HCT116 (cell line): ENCODE results near the gene SEMA6A. TPM values are rescaled to one million over a fixed set of nuclear protein-coding genes. Genes with fewer than 3 reads are reported as not detected.

ENCODE experiments used
- ATAC-seq: fragments of 200-7000 bp; cut with Tn5 transposase; 2 replicates; pipeline ENCODE4 v1.9.1; 2020; ENCODE audit warnings: mild to moderate bottlenecking, moderate library complexity
- BruUV-seq: library from RNA; stranded (reverse); fragments of 400-500 nt; replicated peaks from 2 replicates; lab custom pipeline; 2021; lab: Mats Ljungman, UMichigan
- CTCF ChIA-PET: fragments of 300-600 bp; sonication (Branson Sonifier 250); formaldehyde crosslinking; loops from one replicate; lab custom pipeline; 2021; ENCODE audit warnings: antibody characterized with exemption; lab: Charles Lee
- POLR2A ChIA-PET: fragments of 300-600, 350-600 bp; sonication (Branson Sonifier 250); formaldehyde crosslinking; loops from one replicate; lab custom pipeline; 2021; ENCODE audit warnings: antibody characterized with exemption; lab: Charles Lee
- RAD21 ChIA-PET, 2 experiments: fragments of 300-600 bp; sonication (Branson Sonifier 250); formaldehyde crosslinking; loops; one replicate each; lab custom pipeline; 2023; ENCODE audit warnings: low total read pairs in 2 of 2; ENCODE audit not compliant: uncharacterized antibody in 2 of 2, unreplicated experiment in 2 of 2, low non-redundant PET in 1 of 2; lab: Charles Lee
- DNase-seq: peaks from one replicate; pipeline ENCODE4 v3.0.0-alpha.2; 2010; ENCODE audit warnings: low read depth, low spot score
- H2AFZ ChIP-seq: fragments of 200-600 bp; shearing (Covaris generic), sonication (generic); 2 replicates; pipeline ENCODE4 v1.6.1; 2017; ENCODE audit warnings: low read depth, mixed run types, mixed read lengths, antibody characterized with exemption, low read length; ENCODE audit not compliant: poor library complexity, severe bottlenecking
- H3K27ac ChIP-seq: 2 replicates; pipeline ENCODE4 v1.5.1; 2012; ENCODE audit warnings: low read depth, low read length
- H3K27me3 ChIP-seq: fragments of 200-600 bp; sonication (generic); 2 replicates; pipeline ENCODE4 v1.6.1; 2016; ENCODE audit warnings: mixed run types, low read length, mixed read lengths; ENCODE audit not compliant: insufficient read depth
- H3K36me3 ChIP-seq, 2 experiments: fragments of 200-500 bp in 1 of 2; fragments of 200-600 bp in 1 of 2; sonication (Bioruptor generic) in 1 of 2; sonication (generic) in 1 of 2; 2 replicates each; pipeline versions ENCODE4 v1.5.1 to v1.6.1; 2014 to 2016; ENCODE audit warnings: low read length in 2 of 2, inconsistent platforms in 1 of 2, mixed read lengths in 1 of 2, mixed run types in 1 of 2; ENCODE audit not compliant: insufficient read depth in 2 of 2, control insufficient read depth in 1 of 2
- H3K4me1 ChIP-seq, 2 experiments: fragments of 200-600 bp in 1 of 2; sonication (generic) in 1 of 2; 2 replicates each; pipeline versions ENCODE4 v1.5.1 to v1.6.1; 2012 to 2017; ENCODE audit warnings: low read length in 2 of 2, inconsistent platforms in 1 of 2, mild to moderate bottlenecking in 1 of 2, mixed read lengths in 1 of 2, mixed run types in 1 of 2, moderate library complexity in 1 of 2; ENCODE audit not compliant: insufficient read depth in 2 of 2, control insufficient read depth in 1 of 2
- H3K4me2 ChIP-seq: fragments of 200-600 bp; sonication (generic); 2 replicates; pipeline ENCODE4 v1.6.1; 2017; ENCODE audit warnings: mixed run types, low read length, mixed read lengths
- H3K4me3 ChIP-seq, 2 experiments: fragments of 200-600 bp in 1 of 2; sonication (generic) in 1 of 2; replicated peaks in 1 of 2; 2 replicates each; pipeline ENCODE4 v1.5.1; 2011 to 2016; ENCODE audit warnings: low read length in 2 of 2, control low read depth in 1 of 2, low read depth in 1 of 2, mild to moderate bottlenecking in 1 of 2, mixed read lengths in 1 of 2, mixed run types in 1 of 2
- H3K79me2 ChIP-seq: fragments of 200-600 bp; sonication (generic); 2 replicates; pipeline ENCODE4 v1.6.1; 2017; ENCODE audit warnings: mild to moderate bottlenecking, mixed run types, low read length, moderate library complexity, mixed read lengths; ENCODE audit not compliant: insufficient read depth
- H3K9ac ChIP-seq: fragments of 200-600 bp; sonication (generic); 2 replicates; pipeline ENCODE4 v1.6.1; 2016; ENCODE audit warnings: low read length, mixed read lengths
- H3K9me2 ChIP-seq: fragments of 200-600 bp; sonication (generic), shearing (Covaris generic); 2 replicates; pipeline ENCODE4 v1.6.1; 2017; ENCODE audit warnings: mixed run types, mild to moderate bottlenecking, moderate library complexity; ENCODE audit not compliant: insufficient read depth
- H3K9me3 ChIP-seq, 2 experiments: fragments of 200-500 bp in 1 of 2; fragments of 200-600 bp in 1 of 2; sonication (Bioruptor generic) in 1 of 2; sonication (generic) in 1 of 2; 2 replicates each; pipeline ENCODE4 v1.6.1; 2014 to 2017; ENCODE audit warnings: low read length in 2 of 2, mixed read lengths in 2 of 2, inconsistent platforms in 1 of 2, low read depth in 1 of 2, mild to moderate bottlenecking in 1 of 2, mixed run types in 1 of 2, moderate library complexity in 1 of 2; ENCODE audit not compliant: control insufficient read depth in 1 of 2, insufficient read depth in 1 of 2
- H4K20me1 ChIP-seq: fragments of 200-600 bp; sonication (generic), shearing (Covaris generic); 2 replicates; pipeline ENCODE4 v1.6.1; 2017; ENCODE audit warnings: mixed run types, mild to moderate bottlenecking, moderate library complexity; ENCODE audit not compliant: insufficient read depth
- CEBPB ChIP-seq: IDR thresholded peaks from 2 replicates; pipeline ENCODE4 v1.6.1; 2012; ENCODE audit warnings: low read depth
- EGR1 ChIP-seq: IDR thresholded peaks from 2 replicates; pipeline ENCODE4 v1.6.1; 2012; ENCODE audit warnings: low read depth
- EZH2 ChIP-seq: fragments of 200-600 bp; sonication (generic); IDR thresholded peaks from 2 replicates; pipeline ENCODE4 v1.6.1; 2017; ENCODE audit warnings: antibody characterized with exemption, mixed run types
- EZH2phosphoT487 ChIP-seq: fragments of 200-600 bp; IDR thresholded peaks from 2 replicates; pipeline ENCODE4 v1.6.1; 2018; ENCODE audit warnings: antibody characterized with exemption, borderline replicate concordance
- FOSL1 ChIP-seq: IDR thresholded peaks from 2 replicates; pipeline ENCODE4 v1.6.1; 2012; ENCODE audit warnings: low read depth
- JUND ChIP-seq: IDR thresholded peaks from 2 replicates; pipeline ENCODE4 v1.6.1; 2012
- MAX ChIP-seq: IDR thresholded peaks from 2 replicates; pipeline ENCODE4 v1.6.1; 2012
- RAD21 ChIP-seq: IDR thresholded peaks from 2 replicates; pipeline ENCODE4 v1.6.1; 2012; ENCODE audit warnings: low read depth, mild to moderate bottlenecking
- SP1 ChIP-seq: IDR thresholded peaks from 2 replicates; pipeline ENCODE4 v1.6.1; 2012; ENCODE audit warnings: low read depth
- YY1 ChIP-seq: IDR thresholded peaks from 2 replicates; pipeline ENCODE4 v1.6.1; 2011; ENCODE audit warnings: low read length, low read depth, moderate library complexity, mild to moderate bottlenecking; ENCODE audit not compliant: insufficient replicate concordance; ENCODE audit errors: extremely low read depth
- ZFX ChIP-seq: fragments of 450-650 bp; IDR thresholded peaks from 2 replicates; pipeline ENCODE4 v1.6.1; 2017
- ZNF274 ChIP-seq: fragments of 200-500 bp; sonication (Bioruptor generic); IDR thresholded peaks from 2 replicates; pipeline ENCODE4 v1.6.1; 2014; ENCODE audit warnings: mild to moderate bottlenecking, low read depth, low read length, inconsistent platforms
- intact Hi-C: fragments of 100-400 bp; cut with micrococcal nuclease; formaldehyde crosslinking; loops from 2 replicates; pipeline ENCODE4 v1.10.0; 2022
- total RNA-seq: library from RNA; stranded (reverse); gene quantifications from one replicate; pipeline ENCODE4 v1.2.1, GENCODE V29; 2021; ENCODE audit not compliant: unreplicated experiment

SEMA6A gene
- total RNA-seq, 1 experiment from 2014 or later = 6.7 TPM

GRCh38 chr5:116394186-116394867 lies 180.3 kb downstream of the SEMA6A start:
- Histone ChIP-seq H3K9me3 (no peaks in the 10 kb centered on the region), H3K4me3 (no peak overlapping the region), H2AFZ (no peak overlapping the region), H3K4me2 (no peak overlapping the region), H3K4me1 (no peaks in the 10 kb centered on the region), H3K36me3 (no peaks in the 10 kb centered on the region; a peak in 1 of 4 replicates), H3K79me2 (no peaks in the 10 kb centered on the region), H3K27me3 (no peaks in the 10 kb centered on the region), H3K9me2 (no peaks in the 10 kb centered on the region), H3K9ac (no peak overlapping the region), H4K20me1 (no peaks in the 10 kb centered on the region), H3K27ac (no peak overlapping the region)
- DNase-seq (no peak), ATAC-seq (no peak)
- no TSS peak for BruUV-seq
- ChIA-PET CTCF (no interaction called here), RAD21 (no interaction called here), POLR2A (no interaction called here)
- TF ChIP-seq YY1 (no peak), EGR1 (no peak), SP1 (no peak), JUND (no peak), MAX (no peak), ZNF274 (no peak), CEBPB (no peak), EZH2phosphoT487 (no peak), EZH2 (no peak), FOSL1 (no peak), ZFX (no peak), RAD21 (no peak)
- intact Hi-C loops = no loop called here
